ENCODE results near the gene DOCK4. TPM values are rescaled to one million over a fixed set of nuclear protein-coding genes. Genes with fewer than 3 reads are reported as not detected.

DOCK4 gene
- total RNA-seq, 1 donor from 2014 or later = 60.3 TPM

DNA sequence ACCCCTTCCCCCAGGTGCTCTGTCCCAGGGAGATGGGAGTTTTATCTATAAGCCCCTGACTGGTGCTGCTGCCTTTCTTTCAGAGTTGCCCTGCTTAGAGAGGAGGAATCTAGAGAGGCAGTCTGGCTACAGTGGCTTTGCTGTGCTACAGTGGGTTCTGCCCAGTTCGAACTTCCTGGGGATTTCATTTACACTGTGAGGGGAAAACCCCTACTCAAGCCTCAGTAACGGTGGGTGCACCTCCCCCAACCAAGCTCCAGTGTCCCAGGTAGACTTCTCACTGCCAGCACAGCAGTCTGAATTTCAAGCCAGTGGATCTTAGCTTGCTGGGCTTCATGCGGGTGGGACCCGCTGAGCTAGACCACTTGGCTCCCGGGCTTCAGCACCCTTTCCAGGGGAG lies 500.4 kb downstream of the DOCK4 start:
- Mint-ChIP-seq H3K4me1 (ENCODE audit: low read depth, unreplicated experiment) (no peaks in the 10 kb centered on the region), H3K4me3 (ENCODE audit: unreplicated experiment) (no peak overlapping the region), H3K27me3 (ENCODE audit: unreplicated experiment) (no peaks in the 10 kb centered on the region), H3K9me3 (ENCODE audit: unreplicated experiment) (peaks cover 2% of the 10 kb centered on the region), H3K36me3 (ENCODE audit: unreplicated experiment) (peaks cover 4% of the 10 kb centered on the region), H3K27ac (ENCODE audit: unreplicated experiment) (no peak overlapping the region)
- no peak for DNase-seq
- TF ChIP-seq, protein P1, sequence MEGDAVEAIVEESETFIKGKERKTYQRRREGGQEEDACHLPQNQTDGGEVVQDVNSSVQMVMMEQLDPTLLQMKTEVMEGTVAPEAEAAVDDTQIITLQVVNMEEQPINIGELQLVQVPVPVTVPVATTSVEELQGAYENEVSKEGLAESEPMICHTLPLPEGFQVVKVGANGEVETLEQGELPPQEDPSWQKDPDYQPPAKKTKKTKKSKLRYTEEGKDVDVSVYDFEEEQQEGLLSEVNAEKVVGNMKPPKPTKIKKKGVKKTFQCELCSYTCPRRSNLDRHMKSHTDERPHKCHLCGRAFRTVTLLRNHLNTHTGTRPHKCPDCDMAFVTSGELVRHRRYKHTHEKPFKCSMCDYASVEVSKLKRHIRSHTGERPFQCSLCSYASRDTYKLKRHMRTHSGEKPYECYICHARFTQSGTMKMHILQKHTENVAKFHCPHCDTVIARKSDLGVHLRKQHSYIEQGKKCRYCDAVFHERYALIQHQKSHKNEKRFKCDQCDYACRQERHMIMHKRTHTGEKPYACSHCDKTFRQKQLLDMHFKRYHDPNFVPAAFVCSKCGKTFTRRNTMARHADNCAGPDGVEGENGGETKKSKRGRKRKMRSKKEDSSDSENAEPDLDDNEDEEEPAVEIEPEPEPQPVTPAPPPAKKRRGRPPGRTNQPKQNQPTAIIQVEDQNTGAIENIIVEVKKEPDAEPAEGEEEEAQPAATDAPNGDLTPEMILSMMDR (IDR thresholded peaks at IDR 0.05; ENCODE audit: partially characterized antibody, unreplicated experiment) = no peak

GRCh38 chr7:111697771-111698170 lies 508.4 kb downstream of the DOCK4 start:
- DNase-seq = no peak
- peaks cover 2% of the 10 kb centered on the region for H3K9me3 Mint-ChIP-seq (ENCODE audit: unreplicated experiment)
- H3K4me3 Mint-ChIP-seq (ENCODE audit: unreplicated experiment) = no peak overlapping the region
- no peaks in the 10 kb centered on the region for H3K27me3 Mint-ChIP-seq (ENCODE audit: unreplicated experiment)
- TF ChIP-seq, protein P1 (IDR thresholded peaks at IDR 0.05; ENCODE audit: partially characterized antibody, unreplicated experiment) = no peak
- H3K36me3 Mint-ChIP-seq (ENCODE audit: unreplicated experiment) = no peaks in the 10 kb centered on the region
- no peak overlapping the region for H3K27ac Mint-ChIP-seq (ENCODE audit: unreplicated experiment)
- peaks cover 2% of the 10 kb centered on the region for H3K4me1 Mint-ChIP-seq (ENCODE audit: low read depth, unreplicated experiment)

GRCh38 chr7:111694376-111694775 lies 511.8 kb downstream of the DOCK4 start:
- Mint-ChIP-seq H3K36me3 (ENCODE audit: unreplicated experiment) (no peaks in the 10 kb centered on the region), H3K9me3 (ENCODE audit: unreplicated experiment) (no peaks in the 10 kb centered on the region), H3K4me1 (ENCODE audit: low read depth, unreplicated experiment) (peaks cover 2% of the 10 kb centered on the region), H3K27me3 (ENCODE audit: unreplicated experiment) (no peaks in the 10 kb centered on the region), H3K4me3 (ENCODE audit: unreplicated experiment) (no peak overlapping the region), H3K27ac (ENCODE audit: unreplicated experiment) (no peak overlapping the region)
- TF ChIP-seq, protein P1 (IDR thresholded peaks at IDR 0.05; ENCODE audit: partially characterized antibody, unreplicated experiment) = no peak
- DNase-seq = no peak

- no peaks in the 10 kb centered on the region for H3K27me3 Mint-ChIP-seq (ENCODE audit: unreplicated experiment)
- no peak overlapping the region for H3K4me3 Mint-ChIP-seq (ENCODE audit: unreplicated experiment)
- no peak for DNase-seq
- no peaks in the 10 kb centered on the region for H3K9me3 Mint-ChIP-seq (ENCODE audit: unreplicated experiment)
- TF ChIP-seq, protein P1 (IDR thresholded peaks at IDR 0.05; ENCODE audit: partially characterized antibody, unreplicated experiment) = no peak
- no peaks in the 10 kb centered on the region for H3K36me3 Mint-ChIP-seq (ENCODE audit: unreplicated experiment)
- H3K4me1 Mint-ChIP-seq (ENCODE audit: low read depth, unreplicated experiment) = no peaks in the 10 kb centered on the region
- no peak overlapping the region for H3K27ac Mint-ChIP-seq (ENCODE audit: unreplicated experiment)
These were observed 515.7 kb downstream of the DOCK4 start for GRCh38 chr7:111690364-111691111.

DNA sequence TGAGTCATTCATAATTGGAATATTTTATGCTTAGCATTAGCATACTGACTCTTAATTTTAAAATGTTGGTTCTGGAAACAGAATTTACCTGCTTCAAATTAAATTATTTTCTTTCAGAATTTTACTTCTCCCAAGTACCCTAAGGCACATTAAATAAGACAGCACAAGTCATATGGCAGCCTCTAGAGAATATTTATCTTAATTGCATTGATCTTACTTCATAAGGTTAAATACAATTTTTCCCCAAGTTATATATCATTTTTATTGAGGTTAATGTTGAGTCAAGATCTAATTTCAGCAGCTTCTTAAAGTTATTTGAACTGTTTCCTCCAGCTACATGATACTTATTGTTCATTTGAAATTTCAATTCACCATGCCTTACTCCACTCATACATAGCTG lies 520.9 kb downstream of the DOCK4 start:
- no peak for DNase-seq
- Mint-ChIP-seq H3K4me1 (ENCODE audit: low read depth, unreplicated experiment) (no peaks in the 10 kb centered on the region), H3K4me3 (ENCODE audit: unreplicated experiment) (no peak overlapping the region), H3K27ac (ENCODE audit: unreplicated experiment) (no peak overlapping the region), H3K36me3 (ENCODE audit: unreplicated experiment) (no peaks in the 10 kb centered on the region), H3K27me3 (ENCODE audit: unreplicated experiment) (no peaks in the 10 kb centered on the region), H3K9me3 (ENCODE audit: unreplicated experiment) (no peaks in the 10 kb centered on the region)
- TF ChIP-seq, protein P1 (IDR thresholded peaks at IDR 0.05; ENCODE audit: partially characterized antibody, unreplicated experiment) = no peak
